Stimulated activated CD4-positive, alpha-beta T cell treated with anti-CD3 and anti-CD28 coated beads, TNF-alpha, amount 100 ng/mL, for 48 hours (primary cell): ENCODE data around the gene LRRFIP1.
"Not testable (repeated sequence)": the region's sequence is repeated elsewhere in the genome, so short reads cannot be mapped to it uniquely, and the experiment has no call there.

Experiments used
- DNase-seq, 3 donors: peaks; one replicate each; pipeline ENCODE4 v3.0.0-alpha.2; 2020; ENCODE audit warnings: low read depth in 3 of 3

LRRFIP1 gene

DNA sequence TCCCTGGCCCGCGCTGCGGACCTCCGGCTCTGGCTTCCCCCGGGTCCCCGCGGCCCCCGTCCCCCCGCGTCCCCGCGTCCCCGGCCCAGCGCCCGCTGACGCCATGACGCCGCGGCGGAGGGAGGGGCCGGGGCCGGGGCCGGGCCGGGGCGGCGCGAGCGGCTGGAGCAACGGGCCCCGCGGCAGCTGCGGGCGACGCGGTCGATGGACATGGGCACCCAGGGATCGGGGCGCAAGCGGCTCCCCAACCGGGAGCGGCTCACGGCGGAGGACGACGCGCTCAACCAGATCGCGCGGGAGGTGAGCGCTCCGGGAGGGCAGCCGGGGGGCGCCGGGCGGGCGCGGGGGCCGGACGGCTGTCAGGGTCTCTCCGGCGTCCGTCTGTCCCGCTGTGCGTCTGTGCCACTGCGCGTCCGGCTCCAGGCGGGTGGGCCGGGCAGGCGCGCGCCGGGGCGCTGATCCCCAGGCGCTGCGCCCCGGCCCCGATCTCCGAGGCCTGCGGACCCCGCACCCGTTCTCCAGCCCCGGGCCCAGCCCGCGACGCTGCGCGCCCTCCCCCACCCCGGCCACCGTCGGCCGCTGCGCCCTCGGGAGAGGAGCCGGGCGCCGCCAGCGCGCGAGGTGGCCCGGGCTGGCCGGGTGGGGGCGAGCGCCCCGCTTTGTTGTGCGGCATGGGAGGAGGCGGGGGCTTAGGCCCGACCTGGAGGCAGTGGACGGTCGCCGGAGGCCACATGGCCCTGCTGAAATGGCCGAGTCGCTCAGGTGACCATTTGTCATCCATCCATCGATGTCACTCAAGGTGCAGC, at the start of gene LRRFIP1:
Gene LRRFIP1 (plus strand): TSS at position 147 of the 806 bp plus-strand sequence. CDS start 58 bp downstream, at position 205.
- DNase-seq, result peak in 1 of 3 donors; percentile 18

DNA sequence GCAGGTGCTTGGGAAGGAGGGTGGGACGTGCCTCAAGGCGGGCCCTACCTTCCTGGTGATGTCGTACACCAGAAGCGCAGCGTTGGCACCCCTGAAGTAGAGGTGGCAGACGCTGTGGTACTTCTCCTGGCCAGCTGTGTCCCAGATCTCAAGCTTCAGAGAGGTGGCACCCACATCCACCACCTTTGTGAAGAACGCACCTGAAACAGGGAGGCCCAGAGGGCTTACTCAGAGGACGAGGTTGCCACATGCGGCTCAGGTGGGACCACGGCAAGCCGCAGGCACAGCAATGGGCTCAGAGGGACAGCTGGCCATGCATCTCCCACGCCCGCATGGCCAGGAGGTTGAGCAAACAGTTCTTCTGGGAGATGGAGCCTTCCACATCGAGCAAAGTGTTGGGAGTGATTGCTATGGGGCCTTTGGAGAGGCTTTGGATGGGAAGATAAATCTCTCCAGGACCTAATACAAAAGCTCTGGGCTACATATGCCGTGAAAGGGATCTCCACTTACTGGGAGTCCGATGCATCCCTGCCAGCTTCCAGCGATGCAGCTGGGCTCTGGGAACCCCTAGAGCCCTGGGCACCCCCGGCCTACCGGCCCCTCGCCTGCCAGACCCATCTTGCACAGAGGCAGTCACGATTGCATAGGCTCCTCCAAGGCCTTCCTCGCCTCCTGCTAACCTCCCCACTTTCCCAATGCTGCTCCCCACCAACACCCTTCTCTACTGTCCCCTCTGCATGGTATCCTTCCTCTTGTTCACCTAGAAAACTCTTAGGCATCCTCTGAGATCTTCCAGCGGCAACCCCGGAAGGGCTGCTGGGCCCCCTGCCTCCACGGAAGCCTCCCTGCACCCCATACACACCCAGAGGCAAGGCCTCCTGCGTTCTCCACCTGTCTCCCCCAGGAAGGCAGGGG, 49.2 kb upstream of the LRRFIP1 start:
- DNase-seq, result no peak

GRCh38 chr2:237581326-237581725, 46.1 kb upstream of the LRRFIP1 start:
- no peak for DNase-seq

GRCh38 chr2:237581751-237582746, 45.3 kb upstream of the LRRFIP1 start:
- DNase-seq, result peak; percentile 9 to 50 (median 39)

GRCh38 chr2:237583385-237584295, 43.7 kb upstream of the LRRFIP1 start:
- DNase-seq, result no peak

DNA sequence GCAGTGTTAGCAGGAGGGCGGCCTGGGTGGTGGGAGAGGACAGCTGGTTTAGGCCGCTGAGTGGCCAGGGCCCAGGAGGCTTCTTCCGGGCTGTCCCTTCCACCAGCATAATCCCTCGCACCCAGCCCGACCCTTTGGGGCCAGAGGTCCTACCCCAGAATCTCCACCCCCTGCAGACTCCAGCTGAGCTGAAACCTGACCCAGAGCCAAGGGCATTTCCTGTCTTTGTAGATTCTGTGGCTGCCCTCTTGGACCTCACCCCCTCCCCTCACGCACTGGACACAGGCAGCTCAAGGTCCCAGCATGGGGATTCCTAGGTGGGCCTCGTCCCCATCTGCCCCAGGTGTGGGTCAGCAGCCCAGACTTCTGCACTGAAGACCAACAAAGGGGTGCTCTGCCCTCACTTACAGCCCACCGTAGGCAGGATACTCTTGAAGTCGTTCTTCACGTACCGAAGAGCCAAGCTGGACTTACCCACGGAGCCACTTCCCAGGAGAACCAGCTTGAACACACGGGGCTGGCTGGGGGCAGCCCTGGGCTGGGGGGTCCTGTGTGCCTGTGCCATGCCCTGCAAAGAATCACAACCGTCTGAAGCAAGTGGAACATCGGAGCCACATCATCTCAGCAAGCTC, 41.7 kb upstream of the LRRFIP1 start:
- no peak for DNase-seq

GRCh38 chr2:237588044-237588696, 39.2 kb upstream of the LRRFIP1 start:
- no peak for DNase-seq

GRCh38 chr2:237590272-237591140, 36.9 kb upstream of the LRRFIP1 start, which contains the start of gene RAB17:
RAB17 (minus strand) TSS chr2:237590734; CDS start chr2:237586154, 4,580 bp downstream.
- DNase-seq, result no peak

GRCh38 chr2:237591141-237591881, 36.1 kb upstream of the LRRFIP1 start:
- no peak for DNase-seq

DNA sequence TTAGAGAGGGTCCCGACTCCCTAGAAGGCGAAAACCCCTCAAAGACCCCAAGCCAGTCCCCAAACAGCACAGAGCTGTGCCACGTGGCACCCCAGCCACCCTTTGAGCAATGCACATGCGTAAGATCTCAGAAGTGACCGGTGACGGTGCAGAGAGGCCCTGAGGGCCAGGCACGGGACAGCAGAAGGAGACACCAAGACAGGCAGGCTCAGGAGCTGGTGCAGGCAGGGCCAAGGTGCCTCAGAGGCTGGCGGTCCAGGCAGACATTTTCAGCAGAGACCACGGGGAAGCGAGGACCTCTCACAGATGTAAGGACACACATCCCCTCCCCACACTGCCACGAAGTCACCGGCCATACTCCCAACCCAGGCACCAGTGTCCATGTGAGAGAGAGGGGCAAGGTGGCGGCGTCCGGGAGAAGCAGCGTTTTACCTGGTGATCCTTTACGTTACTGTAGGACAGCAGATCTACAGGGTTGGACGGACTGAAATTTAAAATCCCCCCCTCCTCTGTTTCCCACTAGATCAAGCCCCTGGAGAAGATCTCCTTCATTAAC, 34.9 kb upstream of the LRRFIP1 start:
- DNase-seq, result no peak

DNA sequence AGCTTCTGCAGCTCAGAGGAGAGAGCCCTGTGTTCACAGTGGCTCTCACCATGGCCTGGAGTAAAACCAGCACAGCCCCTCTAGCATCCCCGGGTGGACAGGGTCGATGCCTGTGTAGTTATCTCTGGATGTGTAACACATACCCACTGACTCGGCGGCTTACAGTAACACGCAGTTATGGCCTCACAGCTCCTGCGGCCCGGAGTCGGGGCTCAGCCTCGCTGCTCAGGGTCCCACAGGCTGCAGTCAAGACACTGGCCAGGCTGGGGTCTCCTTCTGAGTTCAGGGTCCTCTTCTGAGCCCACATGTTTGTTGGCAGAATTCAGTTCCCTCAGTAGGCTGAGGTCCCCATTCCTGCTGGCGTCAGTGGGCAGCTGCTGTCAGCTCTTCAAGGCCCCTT, 34.4 kb upstream of the LRRFIP1 start:
- DNase-seq, result no peak

- no peak for DNase-seq
Observed at GRCh38 chr2:237593596-237594320, 33.6 kb upstream of the LRRFIP1 start.

DNA sequence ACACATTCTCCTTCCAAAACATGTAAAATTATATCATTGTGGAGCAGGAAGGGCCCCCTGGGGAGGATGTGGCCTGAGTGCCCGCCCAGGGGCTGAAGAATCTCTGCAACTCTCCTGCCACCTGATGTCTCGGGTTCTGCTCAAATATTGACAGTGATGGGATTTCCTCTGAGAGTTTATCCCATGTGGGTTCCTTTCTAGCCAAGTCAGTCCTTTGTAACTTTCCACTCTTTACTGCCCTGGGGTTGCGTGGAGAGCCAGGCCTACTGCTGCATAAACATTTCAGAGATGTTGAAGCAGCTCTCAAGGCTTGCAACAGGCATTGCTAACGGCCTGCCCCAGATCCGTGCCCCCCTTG, 32.9 kb upstream of the LRRFIP1 start:
- DNase-seq, result no peak

- DNase-seq, result not testable (repeated sequence)
Observed at GRCh38 chr2:237595829-237596519, 31.4 kb upstream of the LRRFIP1 start.

DNA sequence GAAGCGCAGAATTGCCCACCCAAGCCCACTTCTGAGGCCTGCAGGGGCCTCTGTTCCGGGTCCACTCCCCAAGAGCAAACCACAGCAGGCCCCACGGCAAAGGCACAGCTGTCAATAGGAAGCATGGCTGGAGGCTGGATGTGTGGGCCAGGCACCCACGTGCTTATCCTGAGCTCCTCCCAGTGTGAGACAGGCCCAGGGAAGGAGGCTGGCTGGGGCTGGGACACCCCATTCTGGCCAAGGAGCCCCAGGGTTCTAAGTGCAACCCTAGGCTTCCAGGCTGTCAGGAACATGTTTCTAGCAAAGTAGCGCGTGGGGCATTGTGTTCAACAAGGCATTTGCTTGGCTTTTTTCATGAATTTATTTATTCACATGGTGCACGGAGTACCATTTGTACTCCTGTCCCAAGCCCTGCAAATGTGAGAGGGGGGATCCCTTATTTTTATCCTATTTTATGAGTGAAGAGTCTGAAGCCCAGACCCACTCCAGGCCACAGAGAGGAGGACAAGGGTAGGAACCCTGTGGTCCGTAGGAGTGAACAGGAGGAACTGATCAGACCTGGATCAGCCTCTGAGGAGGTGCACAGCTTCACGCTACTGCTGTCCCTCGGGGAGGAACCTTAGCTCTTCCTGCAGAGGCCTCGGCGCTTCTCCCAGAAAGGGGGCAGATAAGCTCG, 30.7 kb upstream of the LRRFIP1 start:
- DNase-seq, result no peak
